EL (cell line): ENCODE results near the gene TXNRD1.
"Not testable (repeated sequence)": the region's sequence is repeated elsewhere in the genome, so short reads cannot be mapped to it uniquely, and the experiment has no call there.

Experiments used
- DNase-seq: peaks from one replicate; pipeline ENCODE4 v3.0.0-alpha.2; 2016

The TXNRD1 gene

GRCh38 chr12:104242546-104243206, 27.1 kb downstream of the TXNRD1 start:
- no peak for DNase-seq

DNA sequence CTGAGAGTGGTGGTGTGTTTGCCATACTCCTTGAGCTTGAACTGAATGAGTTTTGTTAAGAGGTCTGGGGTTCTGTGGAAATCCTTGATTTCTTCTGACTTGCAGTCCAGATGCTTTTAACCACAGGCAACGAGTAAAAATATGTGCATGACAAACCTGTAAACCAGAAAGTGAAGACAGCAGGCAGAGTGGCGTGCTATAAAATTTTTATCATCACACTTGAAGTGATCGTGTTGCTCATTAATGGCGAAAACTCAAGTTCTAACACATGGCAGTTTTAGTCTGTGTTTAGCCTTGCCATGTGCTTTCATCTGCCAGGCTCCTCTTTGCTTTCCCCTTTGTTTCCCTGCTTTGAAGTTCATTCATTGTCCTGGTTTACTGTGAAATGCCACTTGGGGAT, 28.0 kb downstream of the TXNRD1 start:
- DNase-seq = no peak

DNA sequence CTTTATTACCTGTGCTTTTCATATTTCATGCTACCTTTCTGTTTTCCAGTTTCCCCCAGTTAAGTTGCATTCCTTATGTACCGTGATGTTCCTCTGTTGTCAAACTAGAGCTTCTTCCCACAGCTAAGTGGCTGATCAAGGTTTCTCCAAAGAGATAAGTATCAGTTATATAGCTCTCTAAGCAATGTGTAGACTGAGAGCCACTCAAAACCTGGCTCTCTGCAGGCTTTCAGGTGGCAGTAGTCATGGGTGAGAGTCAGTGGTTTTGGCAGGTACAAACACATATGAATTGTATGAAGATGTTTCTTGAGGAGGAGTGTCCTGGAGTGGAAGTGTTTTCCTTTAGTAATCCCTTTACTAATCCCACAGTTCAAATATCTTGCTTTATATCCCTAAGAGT, 28.4 kb downstream of the TXNRD1 start:
- no peak for DNase-seq

DNA sequence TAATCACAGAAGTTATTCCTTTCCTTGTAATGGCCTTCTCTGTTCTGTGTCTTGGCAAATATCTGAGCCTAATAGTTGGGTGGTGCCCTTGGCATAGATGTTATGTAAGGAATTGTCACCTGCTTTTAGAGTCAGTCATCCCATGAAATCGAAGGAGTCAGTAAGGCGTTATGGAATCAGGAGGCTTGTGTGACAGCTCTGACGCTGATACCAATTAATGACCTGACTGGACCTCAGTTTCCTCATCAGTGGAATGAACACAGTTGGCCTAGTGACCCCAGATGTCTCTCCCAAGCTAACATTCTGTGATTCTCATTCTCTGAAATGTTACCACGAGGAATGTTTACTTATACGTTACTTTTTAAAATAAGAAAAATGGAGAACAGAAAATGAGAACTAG, 32.1 kb downstream of the TXNRD1 start:
- DNase-seq = no peak

GRCh38 chr12:104248444-104248843, 32.9 kb downstream of the TXNRD1 start:
- no peak for DNase-seq

GRCh38 chr12:104249017-104249416, 33.4 kb downstream of the TXNRD1 start:
- no peak for DNase-seq

DNA sequence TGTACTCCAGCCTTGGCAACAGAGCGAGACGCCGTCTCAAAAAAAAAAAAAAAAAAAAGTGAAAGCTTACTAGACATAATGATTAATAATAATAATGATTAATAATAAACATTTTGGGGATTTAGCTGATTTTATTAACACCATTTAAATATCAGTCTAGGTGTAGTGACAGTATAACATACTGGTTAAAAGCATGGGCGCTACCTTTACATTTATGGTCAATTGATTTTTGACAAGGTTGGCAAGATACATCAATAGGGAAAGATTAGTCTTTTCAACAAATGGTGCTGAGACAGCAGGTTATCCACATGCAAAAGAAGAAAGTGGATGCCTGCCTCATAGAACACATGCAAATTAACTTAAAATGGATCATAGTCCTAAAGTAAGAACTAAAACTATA, 34.3 kb downstream of the TXNRD1 start:
- DNase-seq = no peak

DNA sequence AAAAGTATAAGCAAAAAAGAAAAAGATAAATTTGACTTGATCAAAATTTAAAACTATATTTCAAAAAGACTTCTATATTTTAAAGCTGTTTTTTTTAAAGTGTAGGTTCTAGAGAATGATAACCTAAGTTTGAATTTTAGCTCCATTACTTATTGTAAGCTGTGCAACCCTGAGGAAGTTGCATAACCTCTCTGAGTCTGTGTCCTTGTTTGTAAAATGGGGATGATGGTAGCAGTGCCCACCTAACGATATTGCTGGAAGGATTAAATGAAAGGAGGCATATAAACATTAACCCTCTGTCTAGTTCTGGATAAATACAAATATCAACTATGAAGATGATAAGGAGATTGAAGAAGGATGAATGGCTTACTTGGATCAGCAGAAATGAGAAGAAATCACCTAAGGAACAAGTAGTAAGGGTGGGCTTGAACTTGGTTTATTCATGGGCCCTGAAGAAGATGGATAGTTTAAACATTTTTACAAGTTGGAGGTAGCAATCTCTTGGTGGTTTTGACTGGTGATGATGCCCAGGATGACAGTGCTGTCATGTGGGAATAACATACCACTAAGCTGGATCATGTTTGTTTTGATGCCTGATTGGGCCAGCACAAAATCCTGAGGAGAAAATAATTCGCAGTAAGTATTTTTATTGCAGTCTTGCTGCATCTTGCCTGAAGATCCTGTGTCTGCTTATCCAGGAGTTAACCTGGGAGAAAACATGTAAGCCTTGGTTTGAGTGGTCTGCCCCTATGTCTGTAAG, 35.0 kb downstream of the TXNRD1 start:
- no peak for DNase-seq

GRCh38 chr12:104257913-104258472, 42.4 kb downstream of the TXNRD1 start:
- no peak for DNase-seq

DNA sequence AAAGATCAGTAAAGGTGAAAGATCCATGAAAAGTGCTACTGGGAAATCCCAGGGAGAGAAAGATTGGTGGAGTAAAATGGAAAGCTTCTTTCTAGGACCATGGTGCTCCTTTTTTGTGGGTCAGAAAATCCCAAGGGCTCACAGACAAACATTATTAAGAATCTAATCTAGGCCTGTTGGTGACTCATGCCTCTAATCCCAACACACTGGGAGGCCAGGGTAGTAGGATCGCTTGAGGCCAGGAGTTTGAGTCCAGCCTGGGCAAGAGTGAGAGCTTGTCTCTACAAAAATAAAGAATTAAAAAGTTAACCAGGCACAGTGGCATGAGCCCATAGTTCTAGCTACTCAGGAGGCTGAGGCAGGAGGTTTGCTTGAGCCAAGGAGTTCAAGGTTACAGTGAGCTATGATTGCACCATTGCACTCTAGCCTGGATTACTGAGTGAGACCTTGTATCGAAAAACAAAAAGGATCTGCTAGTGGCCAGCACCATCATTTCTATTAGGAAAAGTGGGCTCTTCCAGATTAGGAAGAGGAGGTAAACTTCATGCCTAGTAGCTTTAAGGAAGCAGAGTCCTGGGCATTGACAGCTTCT, 43.0 kb downstream of the TXNRD1 start:
- no peak for DNase-seq

DNA sequence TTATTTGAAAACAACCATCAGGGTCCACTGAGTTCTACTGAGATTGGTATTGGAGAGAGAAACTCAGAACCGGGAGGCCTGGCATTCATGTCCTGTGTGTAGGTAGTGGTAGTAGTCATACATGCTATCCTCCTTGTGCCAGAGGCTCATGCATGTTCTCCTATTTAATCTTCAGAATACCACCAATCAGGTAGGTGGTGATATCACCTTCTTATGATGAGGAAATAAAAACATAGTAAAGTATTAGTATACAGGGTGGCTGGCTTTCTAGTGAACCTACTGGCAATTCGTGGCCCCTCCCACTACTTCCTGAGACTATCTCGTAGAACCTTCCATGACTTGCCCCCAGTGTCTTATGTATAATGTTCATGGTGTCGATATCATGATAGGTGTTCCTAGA, 47.4 kb downstream of the TXNRD1 start:
- DNase-seq = no peak

DNA sequence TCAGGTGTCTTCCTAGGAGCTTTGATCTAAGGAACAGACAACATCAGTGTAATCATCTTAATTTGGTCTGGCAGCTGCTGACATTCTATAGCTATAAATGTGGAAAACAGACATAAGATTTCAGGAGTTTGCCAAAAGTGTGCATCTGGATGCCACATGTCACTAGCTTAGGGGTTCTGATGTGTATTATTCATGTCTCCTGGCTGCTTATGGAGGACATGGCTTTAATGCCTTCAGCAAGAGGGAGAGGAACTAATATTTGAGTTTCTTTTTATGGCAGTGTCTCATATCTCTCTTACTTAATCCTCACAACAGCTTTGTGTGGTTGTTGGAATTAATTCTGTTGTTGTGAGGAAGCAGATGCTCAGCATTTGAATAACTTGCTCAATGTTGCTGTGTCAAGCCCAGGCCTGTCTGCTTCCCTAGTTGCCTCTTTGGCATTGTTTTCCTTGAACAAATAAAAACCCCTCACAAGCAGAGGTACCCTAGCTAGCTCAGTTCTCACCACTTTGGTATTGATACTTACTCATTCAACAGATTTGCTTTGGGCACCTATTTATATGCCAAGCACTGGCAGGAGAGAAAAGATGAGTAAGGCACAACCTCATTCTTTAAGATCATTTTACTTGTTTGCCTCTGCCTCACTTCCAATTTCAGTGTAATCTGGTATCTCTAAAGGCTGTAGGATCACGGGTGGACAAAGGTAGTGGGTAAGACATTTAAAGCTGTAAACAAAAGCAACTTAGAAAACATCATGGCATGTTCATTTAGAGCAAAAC, 48.2 kb downstream of the TXNRD1 start:
- peak; percentile 77 for DNase-seq

DNA sequence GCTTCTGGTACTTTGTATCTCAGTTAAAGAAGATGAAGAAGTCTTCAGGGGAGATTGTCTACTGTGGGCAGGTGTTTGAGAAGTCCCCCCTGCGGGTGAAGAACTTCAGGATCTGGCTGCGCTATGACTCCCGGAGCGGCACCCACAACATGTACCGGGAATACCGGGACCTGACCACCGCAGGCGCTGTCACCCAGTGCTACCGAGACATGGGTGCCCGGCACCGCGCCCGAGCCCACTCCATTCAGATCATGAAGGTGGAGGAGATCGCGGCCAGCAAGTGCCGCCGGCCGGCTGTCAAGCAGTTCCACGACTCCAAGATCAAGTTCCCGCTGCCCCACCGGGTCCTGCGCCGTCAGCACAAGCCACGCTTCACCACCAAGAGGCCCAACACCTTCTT, 49.9 kb downstream of the TXNRD1 start:
- not testable (repeated sequence) for DNase-seq

GRCh38 chr12:104272938-104273337, 57.4 kb downstream of the TXNRD1 start:
- no peak for DNase-seq

GRCh38 chr12:104273503-104273902, 57.9 kb downstream of the TXNRD1 start:
- no peak for DNase-seq

- DNase-seq = no peak
These were observed 59.2 kb downstream of the TXNRD1 start for GRCh38 chr12:104274811-104275210.

GRCh38 chr12:104275689-104276088, 60.1 kb downstream of the TXNRD1 start:
- DNase-seq = no peak

GRCh38 chr12:104276273-104277131, 60.9 kb downstream of the TXNRD1 start:
- DNase-seq = no peak

DNA sequence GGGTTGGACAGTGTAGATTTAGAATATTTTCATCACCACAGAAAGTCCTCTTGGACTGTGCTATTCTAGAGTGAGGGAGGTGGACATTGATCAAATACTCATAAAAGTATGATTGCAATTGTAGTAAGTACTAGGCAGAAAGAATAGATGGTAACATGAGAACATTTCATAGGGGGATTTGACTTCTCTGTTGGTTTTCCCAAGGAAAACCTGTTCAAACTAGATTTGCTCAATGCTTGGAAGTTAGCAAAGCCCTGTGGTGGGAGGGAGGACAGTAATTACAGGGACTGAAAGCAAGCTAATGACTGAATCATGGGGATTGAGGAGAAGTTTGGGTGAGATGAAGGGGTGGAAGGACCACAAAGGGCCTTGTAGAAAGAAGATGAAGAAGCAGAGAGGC, 63.6 kb downstream of the TXNRD1 start:
- DNase-seq = no peak

DNA sequence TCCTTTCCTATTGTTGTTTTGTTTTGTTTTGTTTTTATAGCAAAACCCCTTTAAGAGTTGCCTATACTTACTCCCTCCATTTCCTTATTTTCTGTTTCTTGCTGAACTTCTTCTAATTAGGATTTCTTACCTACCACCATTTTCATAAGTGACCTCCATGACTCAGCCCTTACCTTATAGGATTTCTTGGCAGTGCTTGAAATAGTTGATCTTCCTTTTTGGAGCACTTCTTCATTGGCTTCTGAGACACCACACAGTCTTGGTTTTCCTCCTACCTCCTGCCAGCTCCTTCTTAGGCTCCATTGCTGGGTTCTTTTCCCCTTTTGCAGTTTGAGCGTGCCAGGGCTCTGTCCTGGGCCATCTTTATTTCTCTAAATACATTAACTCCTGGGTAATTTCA, 64.5 kb downstream of the TXNRD1 start:
- no peak for DNase-seq

GRCh38 chr12:104280717-104281458, 65.3 kb downstream of the TXNRD1 start:
- peak; percentile 93 for DNase-seq
